ENCODE measurements around the gene HS3ST4. TPM values are rescaled to one million over a fixed set of nuclear protein-coding genes. Genes with fewer than 3 reads are reported as not detected.

The HS3ST4 gene
- total and polyA plus RNA-seq, 2 of the 8 experiments (the other 6 are each of a cell fraction or from before 2014, with no cell fraction given), result 1.9 to 3.3 TPM

DNA sequence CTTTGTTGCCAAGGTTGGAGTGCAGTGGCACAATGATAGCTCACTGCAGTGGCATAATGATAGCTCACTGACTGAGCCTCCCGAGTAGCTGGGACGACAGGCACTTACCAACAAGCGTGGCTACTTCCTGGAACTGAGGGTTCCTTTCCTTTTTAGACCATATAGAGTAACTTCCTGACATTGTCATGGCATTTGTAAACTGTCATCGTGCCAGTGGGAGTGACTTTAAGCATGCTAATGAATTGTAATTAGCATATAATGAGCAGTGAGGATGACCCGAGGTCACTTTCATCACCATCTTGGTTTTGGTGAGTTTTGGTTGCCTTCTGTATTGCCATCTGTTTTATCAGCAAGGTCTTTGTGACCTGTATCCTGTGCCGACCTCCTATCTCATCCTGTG, 162.4 kb downstream of the HS3ST4 start:
- Histone ChIP-seq H3K4ac (replicated peaks; ENCODE audit: insufficient read length, low read depth, low read length) (no peak overlapping the region), H3K79me2 (ENCODE audit: control insufficient read depth in 1 of 2, insufficient read depth in 2 of 2, low read length in 2 of 2) (0 out of 4 replicates have a peak, but pooled peaks cover 0 to 2% of the 10 kb centered on the region in 2 experiments), H3K4me3 (ENCODE audit: extremely low read depth in 1 of 4, insufficient read depth in 2 of 4, low read depth in 3 of 4, low read length in 4 of 4) (peak overlapping the region in 1 of 4 experiments; percentile 50; a peak in 1 of 8 replicates), H4K8ac (ENCODE audit: extremely low read depth, insufficient read depth, low read length) (0 out of 2 replicates have a peak overlapping the region, but pooled peaks have one; percentile 38), H3K4me1 (replicated peaks in 1 of 4; ENCODE audit: control insufficient read depth in 3 of 4, insufficient read depth in 4 of 4, low read length in 3 of 4) (peaks cover 14 to 21% (median 18%) of the 10 kb centered on the region in 4 experiments), H3K9ac (replicated peaks in 1 of 4; ENCODE audit: extremely low read depth in 1 of 4, low read depth in 3 of 4, low read length in 3 of 4) (no peak overlapping the region), H3K23ac (ENCODE audit: insufficient read length) (no peak overlapping the region), H2BK15ac (ENCODE audit: low read length) (no peak overlapping the region), H3K27me3 (replicated peaks in 1 of 4; ENCODE audit: control insufficient read depth in 3 of 4, extremely low read depth in 1 of 4, insufficient read depth in 3 of 4, low read length in 3 of 4) (no peaks in the 10 kb centered on the region), H4K5ac (ENCODE audit: insufficient read length, low read depth, low read length) (no peak overlapping the region), H3K56ac (replicated peaks; ENCODE audit: insufficient read length, low read depth, low read length) (no peak overlapping the region), H2AFZ (ENCODE audit: low read length) (no peak overlapping the region), H2BK12ac (ENCODE audit: low read depth, low read length) (peak overlapping the region; percentile 52), H3K23me2 (ENCODE audit: low read depth, low read length) (no peaks in the 10 kb centered on the region), H3K9me3 (ENCODE audit: insufficient read depth in 2 of 2, low read depth in 1 of 2, low read length in 1 of 2) (no peaks in the 10 kb centered on the region; a peak in 1 of 4 replicates), H2BK20ac (ENCODE audit: low read length) (peak overlapping the region; percentile 96; the same call in 1 of the 2 replicates), H2BK5ac (ENCODE audit: low read depth, low read length) (peak overlapping the region; percentile 97), H4K91ac (replicated peaks; ENCODE audit: insufficient read length, low read length) (peak overlapping the region; percentile 83), H3K79me1 (ENCODE audit: low read depth, low read length) (no peaks in the 10 kb centered on the region), H3K14ac (ENCODE audit: insufficient read length) (no peak overlapping the region), H2BK120ac (replicated peaks; ENCODE audit: low read depth, low read length) (peak overlapping the region; percentile 44), H3K36me3 (ENCODE audit: control insufficient read depth in 2 of 4, insufficient read depth in 4 of 4, low read length in 3 of 4) (no peaks in the 10 kb centered on the region), H2AK5ac (ENCODE audit: low read depth, low read length) (peak overlapping the region; percentile 53; the same call in 1 of the 2 replicates), H3K27ac (ENCODE audit: low read depth, low read length) (no peak overlapping the region), H4K20me1 (replicated peaks in 1 of 2; ENCODE audit: control insufficient read depth in 1 of 2, insufficient read depth in 2 of 2, low read length in 2 of 2) (no peaks in the 10 kb centered on the region), H3K4me2 (ENCODE audit: insufficient read depth in 1 of 2, low read depth in 2 of 2, low read length in 2 of 2) (peak overlapping the region; percentile 62 to 73; a peak in 2 of 4 replicates), H3K18ac (ENCODE audit: extremely low read depth, low read length) (peak overlapping the region; percentile 62; the same call in 1 of the 2 replicates)
- POLR2A ChIA-PET (ENCODE audit: partially characterized antibody), result interaction anchor here (0.6 to 1.2 kb wide), 3 partner anchors 24 to 94 kb away, joined by 3 read pairs; no protein-coding TSS in a partner anchor
- DNase-seq (ENCODE audit: low read depth in 1 of 2, low spot score in 2 of 2), result no peak
- peak; percentile 57 for FAIRE-seq
- CTCF ChIA-PET (ENCODE audit: partially characterized antibody), result interaction anchor here (0.6 to 1.3 kb wide), 4 partner anchors 14 to 885 kb away, joined by 3 to 5 read pairs (median 3); no protein-coding TSS in a partner anchor
- 53% methylated on average over 6 of the region's 6 CpGs; no CpG with 5 or more reads in 1 of the 2 experiments for WGBS, 2 experiments (ENCODE audit: extremely low coverage in 1 of 2, insufficient coverage in 1 of 2, insufficient read length in 1 of 2, insufficient replicate concordance in 2 of 2, low coverage in 1 of 2, low lambda C conversion rate in 2 of 2, missing lambda C conversion rate in 1 of 2)
- TF ChIP-seq, protein P1, sequence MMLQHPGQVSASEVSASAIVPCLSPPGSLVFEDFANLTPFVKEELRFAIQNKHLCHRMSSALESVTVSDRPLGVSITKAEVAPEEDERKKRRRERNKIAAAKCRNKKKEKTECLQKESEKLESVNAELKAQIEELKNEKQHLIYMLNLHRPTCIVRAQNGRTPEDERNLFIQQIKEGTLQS (IDR thresholded peaks at IDR 0.05; ENCODE audit: insufficient read depth, low read depth, low read length), result no peak
- TF ChIP-seq TAF7 (optimal IDR thresholded peaks at IDR 0.05; ENCODE audit: borderline replicate concordance, low read depth, low read length) (no peak), KDM4A (IDR thresholded peaks at IDR 0.05; ENCODE audit: low read depth, low read length, severe bottlenecking) (no peak)
